ENCODE measurements around the gene PFN2. TPM values are rescaled to one million over a fixed set of nuclear protein-coding genes. Genes with fewer than 3 reads are reported as not detected.

The PFN2 gene
- total RNA-seq, 1 donor from 2014 or later = 265 TPM

DNA sequence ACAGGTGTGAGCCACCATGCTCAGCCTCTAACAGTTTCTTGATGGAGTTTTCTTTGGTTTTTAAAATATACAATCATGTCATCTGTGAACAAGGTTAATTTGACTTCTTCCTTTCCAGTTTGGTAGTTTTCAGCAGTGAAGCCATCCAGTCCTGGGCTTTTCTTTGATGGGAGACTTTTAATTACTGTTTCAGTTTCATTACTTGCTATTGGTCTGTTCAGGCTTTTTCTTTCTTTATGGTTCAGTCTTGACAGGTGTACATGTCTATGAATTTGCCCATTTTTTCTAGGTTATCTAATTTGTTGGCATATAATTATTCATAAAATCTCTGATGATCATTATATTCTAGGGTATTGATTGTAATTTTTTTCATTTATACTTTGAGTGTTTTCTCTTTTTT lies 36.8 kb downstream of the PFN2 start:
- H3K36me3 ChIP-seq (ENCODE audit: control insufficient read depth, insufficient read depth, low read length) = no peaks in the 10 kb centered on the region
- FAIRE-seq = no peak
- TF ChIP-seq, protein P1, sequence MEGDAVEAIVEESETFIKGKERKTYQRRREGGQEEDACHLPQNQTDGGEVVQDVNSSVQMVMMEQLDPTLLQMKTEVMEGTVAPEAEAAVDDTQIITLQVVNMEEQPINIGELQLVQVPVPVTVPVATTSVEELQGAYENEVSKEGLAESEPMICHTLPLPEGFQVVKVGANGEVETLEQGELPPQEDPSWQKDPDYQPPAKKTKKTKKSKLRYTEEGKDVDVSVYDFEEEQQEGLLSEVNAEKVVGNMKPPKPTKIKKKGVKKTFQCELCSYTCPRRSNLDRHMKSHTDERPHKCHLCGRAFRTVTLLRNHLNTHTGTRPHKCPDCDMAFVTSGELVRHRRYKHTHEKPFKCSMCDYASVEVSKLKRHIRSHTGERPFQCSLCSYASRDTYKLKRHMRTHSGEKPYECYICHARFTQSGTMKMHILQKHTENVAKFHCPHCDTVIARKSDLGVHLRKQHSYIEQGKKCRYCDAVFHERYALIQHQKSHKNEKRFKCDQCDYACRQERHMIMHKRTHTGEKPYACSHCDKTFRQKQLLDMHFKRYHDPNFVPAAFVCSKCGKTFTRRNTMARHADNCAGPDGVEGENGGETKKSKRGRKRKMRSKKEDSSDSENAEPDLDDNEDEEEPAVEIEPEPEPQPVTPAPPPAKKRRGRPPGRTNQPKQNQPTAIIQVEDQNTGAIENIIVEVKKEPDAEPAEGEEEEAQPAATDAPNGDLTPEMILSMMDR (IDR thresholded peaks at IDR 0.05; ENCODE audit: insufficient read depth, low read length, severe bottlenecking) = no peak
- no peak for DNase-seq (ENCODE audit: low read depth)
- no peaks in the 10 kb centered on the region for H3K27me3 ChIP-seq (ENCODE audit: control insufficient read depth, insufficient read depth, low read length)
- H3K4me3 ChIP-seq (ENCODE audit: low read depth, low read length) = no peak overlapping the region

DNA sequence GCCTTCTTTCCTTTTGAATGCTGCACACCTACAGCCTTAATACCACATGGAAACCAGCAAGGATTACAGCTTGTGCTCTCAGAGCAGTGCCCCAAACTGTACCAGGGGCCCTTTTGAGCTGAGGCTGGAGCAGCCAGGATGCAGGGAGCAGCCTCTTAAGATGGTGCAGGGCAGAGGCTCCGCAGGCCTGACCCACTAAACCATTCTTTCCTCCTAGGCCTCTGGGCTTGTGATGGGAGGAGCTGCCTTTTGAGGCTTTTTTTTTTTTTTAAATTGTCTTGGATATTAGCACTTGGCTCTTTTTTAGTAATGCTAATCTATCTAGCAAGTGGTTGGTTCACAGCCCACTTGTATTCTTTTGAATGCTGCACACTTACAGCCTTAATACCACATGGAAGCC lies 37.7 kb downstream of the PFN2 start:
- Histone ChIP-seq H3K4me3 (ENCODE audit: low read depth, low read length) (no peak overlapping the region), H3K27me3 (ENCODE audit: control insufficient read depth, insufficient read depth, low read length) (no peaks in the 10 kb centered on the region), H3K36me3 (ENCODE audit: control insufficient read depth, insufficient read depth, low read length) (no peaks in the 10 kb centered on the region)
- TF ChIP-seq, protein P1 (IDR thresholded peaks at IDR 0.05; ENCODE audit: insufficient read depth, low read length, severe bottlenecking) = no peak
- no peak for FAIRE-seq
- DNase-seq (ENCODE audit: low read depth) = no peak

DNA sequence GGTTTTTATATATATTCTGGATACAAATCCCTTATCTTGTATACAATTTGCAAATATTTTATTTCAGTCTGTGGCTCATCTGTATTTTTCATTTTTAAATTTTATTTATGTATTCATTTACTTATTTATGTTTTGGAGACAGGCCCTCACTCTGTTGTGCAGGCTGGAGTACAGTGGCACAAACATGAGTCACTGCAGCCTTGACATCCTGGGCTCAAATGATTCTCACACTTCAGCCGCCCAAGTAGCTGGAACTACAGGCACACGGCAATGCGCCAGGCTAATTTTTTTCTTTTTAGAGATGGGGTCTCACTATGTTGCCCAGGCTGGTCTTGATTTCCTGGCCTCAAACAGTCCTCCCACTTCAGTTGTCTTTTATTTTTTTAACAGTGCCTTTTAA lies 50.6 kb downstream of the PFN2 start:
- Histone ChIP-seq H3K36me3 (ENCODE audit: control insufficient read depth, insufficient read depth, low read length) (peaks cover 2% of the 10 kb centered on the region), H3K4me3 (ENCODE audit: low read depth, low read length) (no peak overlapping the region), H3K27me3 (ENCODE audit: control insufficient read depth, insufficient read depth, low read length) (no peaks in the 10 kb centered on the region)
- no peak for FAIRE-seq
- no peak for DNase-seq (ENCODE audit: low read depth)
- TF ChIP-seq, protein P1 (IDR thresholded peaks at IDR 0.05; ENCODE audit: insufficient read depth, low read length, severe bottlenecking) = no peak

DNA sequence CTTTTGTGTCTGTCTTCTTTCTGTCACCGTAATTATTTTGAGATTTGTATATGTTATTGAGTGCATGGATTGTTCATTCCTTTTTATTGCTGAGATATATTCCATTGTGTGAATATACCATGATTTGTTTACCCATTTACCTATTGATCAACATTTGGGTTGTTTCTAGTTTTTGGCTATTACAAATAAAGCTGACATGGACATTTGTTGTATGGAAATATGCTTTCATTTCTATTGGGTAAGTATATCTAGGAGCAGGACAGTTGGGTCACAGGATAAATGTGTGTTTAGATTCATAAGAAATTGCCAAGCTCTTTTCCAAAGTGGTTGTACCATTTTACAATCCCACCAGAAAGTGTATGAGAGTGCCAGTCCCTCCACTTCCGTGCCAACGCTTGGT lies 51.2 kb downstream of the PFN2 start:
- no peak overlapping the region for H3K4me3 ChIP-seq (ENCODE audit: low read depth, low read length)
- DNase-seq (ENCODE audit: low read depth) (no peak), FAIRE-seq (no peak)
- TF ChIP-seq, protein P1 (IDR thresholded peaks at IDR 0.05; ENCODE audit: insufficient read depth, low read length, severe bottlenecking) = no peak
- H3K36me3 ChIP-seq (ENCODE audit: control insufficient read depth, insufficient read depth, low read length) = peaks cover 2% of the 10 kb centered on the region
- no peaks in the 10 kb centered on the region for H3K27me3 ChIP-seq (ENCODE audit: control insufficient read depth, insufficient read depth, low read length)

DNA sequence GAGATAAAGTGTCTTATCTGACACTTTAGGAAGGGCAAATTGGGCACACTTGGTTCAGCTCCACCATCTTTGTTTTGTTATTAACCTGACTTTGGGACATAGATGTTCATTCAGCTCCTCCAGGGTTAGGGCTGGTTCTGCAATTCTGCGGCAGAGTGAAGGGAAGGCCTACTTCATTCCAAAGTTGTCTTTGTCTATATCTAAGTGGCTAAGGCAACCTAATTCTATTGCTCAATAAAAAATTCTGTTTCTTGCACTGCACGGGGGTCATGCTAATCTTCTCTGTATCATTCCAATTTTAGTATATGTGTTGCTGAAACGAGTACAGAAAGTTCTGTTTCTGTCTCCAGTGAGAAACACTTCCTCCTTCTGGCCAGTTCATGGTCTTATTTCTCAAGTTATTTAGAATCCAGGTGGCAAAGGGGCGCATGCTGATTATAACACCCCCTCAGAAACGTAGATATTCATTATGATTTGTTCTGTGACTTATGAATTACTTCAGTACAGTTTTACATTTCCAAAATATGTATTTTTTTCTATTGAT lies 53.5 kb downstream of the PFN2 start:
- peaks cover 5% of the 10 kb centered on the region for H3K36me3 ChIP-seq (ENCODE audit: control insufficient read depth, insufficient read depth, low read length)
- FAIRE-seq = no peak

More for the DNA sequence above, 53.5 kb downstream of the PFN2 start:
- H3K27me3 ChIP-seq (ENCODE audit: control insufficient read depth, insufficient read depth, low read length) = no peaks in the 10 kb centered on the region
- DNase-seq (ENCODE audit: low read depth) = no peak
- TF ChIP-seq, protein P1 (IDR thresholded peaks at IDR 0.05; ENCODE audit: insufficient read depth, low read length, severe bottlenecking) = no peak
- H3K4me3 ChIP-seq (ENCODE audit: low read depth, low read length) = no peak overlapping the region

Other genes with a start within 250 kb of the PFN2 start
- gene COMMD2, start 218.4 kb downstream of the PFN2 start, total RNA-seq = 33.2 and 43.5 TPM in 2 replicates
- 0.26 and 2.1 TPM in 2 replicates for gene ANKUB1, start 178.3 kb downstream of the PFN2 start, total RNA-seq
- gene RNF13, start 157.7 kb downstream of the PFN2 start, total RNA-seq = 103 and 124 TPM in 2 replicates

Measured in bronchial epithelial cell (primary cell).